ENCODE data around the gene LRRC8D.

DNA sequence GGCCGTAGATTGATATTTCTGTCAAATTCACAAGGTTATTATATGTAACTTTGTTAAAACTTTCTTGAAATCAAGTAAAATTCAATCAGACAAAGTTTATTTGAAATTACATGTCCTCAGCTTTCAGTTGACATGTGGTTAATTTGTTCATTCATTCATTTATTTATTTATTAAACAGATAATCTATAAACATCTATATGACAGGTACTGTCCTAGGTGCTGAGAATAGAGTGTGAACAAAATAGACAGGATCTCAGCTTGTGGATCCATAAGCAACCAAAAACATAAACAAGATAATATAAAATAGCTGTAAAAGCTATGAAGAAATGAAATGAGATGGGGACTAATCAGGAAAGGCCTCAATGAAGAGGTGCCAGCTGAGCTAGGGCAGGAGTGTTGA is 72.0 kb downstream of the LRRC8D start:
- TF ChIP-seq POLR2A (IDR thresholded peaks at IDR 0.05; ENCODE audit: low read depth, low read length) (no peak), POLR2AphosphoS5 (IDR thresholded peaks at IDR 0.05; ENCODE audit: low read depth, low read length) (no peak)

All from GM12892 (cell line).